Spinal cord (tissue), 10 donors: Measurements from ENCODE around the gene GABRG3. TPM values are rescaled to one million over a fixed set of nuclear protein-coding genes. Genes with fewer than 3 reads are reported as not detected.
A peak's percentile ranks its signal among the peaks of the same experiment; 100 is the strongest.

Experiments
- DNase-seq, 6 donors: peaks; one replicate each; pipeline versions ENCODE4 v3.0.0 to v3.0.0-alpha.2; 2013 to 2015; ENCODE audit warnings: low spot score in 6 of 6, low read depth in 4 of 6
- H3K27ac ChIP-seq: one replicate; pipeline ENCODE4 v1.5.1; 2013; ENCODE audit warnings: low read depth, low read length, control low read depth
- H3K27me3 ChIP-seq: one replicate; pipeline ENCODE4 v1.6.1; 2013; ENCODE audit warnings: low read length; ENCODE audit not compliant: control insufficient read depth, insufficient read depth
- H3K36me3 ChIP-seq: one replicate; pipeline ENCODE4 v1.6.1; 2013; ENCODE audit warnings: low read length; ENCODE audit not compliant: control insufficient read depth, insufficient read depth
- H3K4me1 ChIP-seq: one replicate; pipeline ENCODE4 v1.6.1; 2013; ENCODE audit warnings: low read length; ENCODE audit not compliant: control insufficient read depth, insufficient read depth
- H3K4me3 ChIP-seq: one replicate; pipeline ENCODE4 v1.5.1; 2013; ENCODE audit warnings: low read depth, low read length, control low read depth
- H3K9me3 ChIP-seq: one replicate; pipeline ENCODE4 v1.6.1; 2013; ENCODE audit warnings: low read length; ENCODE audit not compliant: control insufficient read depth, insufficient read depth
- WGBS: methylation state at CpG from one replicate; pipeline ENCODE4 v1.1.5; 2013; ENCODE audit warnings: missing lambda C conversion rate; ENCODE audit not compliant: insufficient coverage; 5-methylcytosine and 5-hydroxymethylcytosine counted together
- polyA plus RNA-seq, 2 donors: library from polyadenylated mRNA; unstranded; fragments of 120-200 nt; gene quantifications; one replicate each; pipeline ENCODE4 v1.2.1, GENCODE V29; 2013; ENCODE audit not compliant: insufficient read length in 2 of 2
- total RNA-seq, 2 donors: library from RNA; depleted of rRNA in 1 of 2; stranded (reverse); fragments of 120-200 nt in 1 of 2; fragments of >200 nt in 1 of 2; gene quantifications; one replicate each; pipeline versions ENCODE4 v1.2.3 to v1.2.4, GENCODE V29; 2013 to 2014
- donor health status: healthy.

The GABRG3 gene
- total and polyA plus RNA-seq, 4 donors, result 5.7 to 23.7 (median 10.4) TPM

- H3K4me3 ChIP-seq, result no peak overlapping the region
- no peaks in the 10 kb centered on the region for H3K36me3 ChIP-seq
- no peaks in the 10 kb centered on the region for H3K27me3 ChIP-seq
- 63% methylated on average over 3 of the region's 3 CpGs for WGBS
- H3K4me1 ChIP-seq, result peaks cover 7% of the 10 kb centered on the region
- peak in 1 of 6 donors; percentile 64 for DNase-seq
- H3K27ac ChIP-seq, result no peak overlapping the region
- no peaks in the 10 kb centered on the region for H3K9me3 ChIP-seq
Observed at GRCh38 chr15:27575521-27575920, 604.5 kb downstream of the GABRG3 start.

- no peaks in the 10 kb centered on the region for H3K27me3 ChIP-seq
Observed at GRCh38 chr15:27576576-27576975, 605.6 kb downstream of the GABRG3 start.

GRCh38 chr15:27579738-27580137 lies 608.8 kb downstream of the GABRG3 start:
- no peaks in the 10 kb centered on the region for H3K27me3 ChIP-seq
- H3K4me3 ChIP-seq, result no peak overlapping the region
- H3K27ac ChIP-seq, result no peak overlapping the region
- no peaks in the 10 kb centered on the region for H3K36me3 ChIP-seq
- WGBS, result 98% methylated on average over 5 of the region's 5 CpGs
- H3K9me3 ChIP-seq, result no peaks in the 10 kb centered on the region
- no peak for DNase-seq
- H3K4me1 ChIP-seq, result no peaks in the 10 kb centered on the region

More at GRCh38 chr15:27576576-27576975, 605.6 kb downstream of the GABRG3 start:
- Histone ChIP-seq H3K9me3 (no peaks in the 10 kb centered on the region), H3K36me3 (no peaks in the 10 kb centered on the region), H3K27ac (no peak overlapping the region), H3K4me3 (no peak overlapping the region), H3K4me1 (peaks cover 7% of the 10 kb centered on the region)
- no peak for DNase-seq
- no CpG with 5 or more reads among the region's 1 CpG for WGBS

GRCh38 chr15:27582726-27583410 lies 611.9 kb downstream of the GABRG3 start:
- H3K36me3 ChIP-seq, result no peaks in the 10 kb centered on the region
- peak in 2 of 6 donors; percentile 34 to 55 for DNase-seq
- WGBS, result no CpG with 5 or more reads among the region's 5 CpGs
- no peaks in the 10 kb centered on the region for H3K4me1 ChIP-seq
- H3K9me3 ChIP-seq, result no peaks in the 10 kb centered on the region
- no peak overlapping the region for H3K4me3 ChIP-seq
- H3K27me3 ChIP-seq, result no peaks in the 10 kb centered on the region
- H3K27ac ChIP-seq, result no peak overlapping the region

- no peaks in the 10 kb centered on the region for H3K27me3 ChIP-seq
- no peak for DNase-seq
- no peaks in the 10 kb centered on the region for H3K4me1 ChIP-seq
- H3K36me3 ChIP-seq, result no peaks in the 10 kb centered on the region
- H3K9me3 ChIP-seq, result no peaks in the 10 kb centered on the region
- WGBS, result no CpG with 5 or more reads among the region's 1 CpG
- no peak overlapping the region for H3K4me3 ChIP-seq
- no peak overlapping the region for H3K27ac ChIP-seq
Observed at GRCh38 chr15:27583651-27584050, 612.7 kb downstream of the GABRG3 start.

GRCh38 chr15:27585041-27585640 lies 614.2 kb downstream of the GABRG3 start:
- peaks cover 5% of the 10 kb centered on the region for H3K4me1 ChIP-seq
- H3K36me3 ChIP-seq, result no peaks in the 10 kb centered on the region
- no peaks in the 10 kb centered on the region for H3K27me3 ChIP-seq
- H3K4me3 ChIP-seq, result no peak overlapping the region
- no peak for DNase-seq
- H3K9me3 ChIP-seq, result no peaks in the 10 kb centered on the region
- H3K27ac ChIP-seq, result no peak overlapping the region
- no CpG with 5 or more reads among the region's 6 CpGs for WGBS

GRCh38 chr15:27587810-27588209 lies 616.8 kb downstream of the GABRG3 start:
- no peaks in the 10 kb centered on the region for H3K27me3 ChIP-seq
- WGBS, result 62% methylated on average over 7 of the region's 14 CpGs
- H3K9me3 ChIP-seq, result no peaks in the 10 kb centered on the region
- H3K27ac ChIP-seq, result no peak overlapping the region
- no peak overlapping the region for H3K4me3 ChIP-seq
- DNase-seq, result no peak
- no peaks in the 10 kb centered on the region for H3K36me3 ChIP-seq
- H3K4me1 ChIP-seq, result peaks cover 5% of the 10 kb centered on the region

GRCh38 chr15:27589260-27589659 lies 618.3 kb downstream of the GABRG3 start:
- Histone ChIP-seq H3K9me3 (no peaks in the 10 kb centered on the region), H3K27me3 (no peaks in the 10 kb centered on the region), H3K27ac (no peak overlapping the region), H3K36me3 (no peaks in the 10 kb centered on the region), H3K4me3 (no peak overlapping the region), H3K4me1 (peaks cover 5% of the 10 kb centered on the region)
- peak in 1 of 6 donors; percentile 36 for DNase-seq
- WGBS, result 43% methylated on average over 4 of the region's 9 CpGs

- WGBS, result 100% methylated on average over 1 of the region's 1 CpG
- no peaks in the 10 kb centered on the region for H3K36me3 ChIP-seq
- H3K27me3 ChIP-seq, result no peaks in the 10 kb centered on the region
- H3K4me1 ChIP-seq, result peaks cover 5% of the 10 kb centered on the region
- no peaks in the 10 kb centered on the region for H3K9me3 ChIP-seq
- H3K27ac ChIP-seq, result no peak overlapping the region
- H3K4me3 ChIP-seq, result no peak overlapping the region
- no peak for DNase-seq
Observed at GRCh38 chr15:27589782-27590181, 618.8 kb downstream of the GABRG3 start.
